Naive B cell (primary cell): Measurements from ENCODE around the gene LTBP1. TPM values are rescaled to one million over a fixed set of nuclear protein-coding genes. Genes with fewer than 3 reads are reported as not detected.
A peak's percentile ranks its signal among the peaks of the same experiment; 100 is the strongest.

Experiments used
- ATAC-seq, 2 donors: fragments of 150-1000 bp; cut with Tn5 transposase; 2 replicates each; pipeline ENCODE4 v1.10.0; 2021; ENCODE audit warnings: low read depth in 2 of 2, mild to moderate bottlenecking in 2 of 2, moderate library complexity in 2 of 2
- DNase-seq: peaks from one replicate; pipeline ENCODE4 v3.0.0; 2022
- H3K27ac Mint-ChIP-seq, 6 donors: one replicate each; pipeline ENCODE4 v1.8.0; 2020 to 2022; ENCODE audit warnings: mild to moderate bottlenecking in 6 of 6, mixed read lengths in 6 of 6, moderate library complexity in 5 of 6, inconsistent platforms in 2 of 6
- H3K27me3 Mint-ChIP-seq, 3 donors: one replicate each; pipeline ENCODE4 v1.8.0; 2021 to 2022; ENCODE audit warnings: mixed read lengths in 3 of 3, mild to moderate bottlenecking in 1 of 3
- H3K36me3 Mint-ChIP-seq, 2 donors: one replicate each; pipeline ENCODE4 v1.8.0; 2020 to 2022; ENCODE audit warnings: mixed read lengths in 2 of 2, inconsistent platforms in 1 of 2, mild to moderate bottlenecking in 1 of 2
- H3K4me1 Mint-ChIP-seq, 3 donors: one replicate each; pipeline ENCODE4 v1.8.0; 2020 to 2022; ENCODE audit warnings: mixed read lengths in 3 of 3, inconsistent platforms in 1 of 3, mild to moderate bottlenecking in 1 of 3, moderate library complexity in 1 of 3
- H3K4me3 Mint-ChIP-seq, 8 donors: one replicate each; pipeline ENCODE4 v1.8.0; 2020 to 2022; ENCODE audit warnings: mild to moderate bottlenecking in 8 of 8, mixed read lengths in 8 of 8, moderate library complexity in 8 of 8, inconsistent platforms in 2 of 8
- H3K9me3 Mint-ChIP-seq, 7 donors: one replicate each; pipeline ENCODE4 v1.8.0; 2020 to 2022; ENCODE audit warnings: mixed read lengths in 7 of 7, mild to moderate bottlenecking in 5 of 7, inconsistent platforms in 2 of 7, moderate library complexity in 1 of 7
- polyA plus RNA-seq, 6 donors: library from polyadenylated mRNA; unstranded; fragments of 300-500 nt; fragmentation: Illumina TruSeq; gene quantifications; one replicate each; pipeline ENCODE4 v1.2.3, GENCODE V29; 2021; ENCODE audit warnings: low read depth in 6 of 6

LTBP1 gene
- polyA plus RNA-seq, 6 donors from 2014 or later: 0.43 to 2.0 (median 0.92) TPM; not detected in 1

DNA sequence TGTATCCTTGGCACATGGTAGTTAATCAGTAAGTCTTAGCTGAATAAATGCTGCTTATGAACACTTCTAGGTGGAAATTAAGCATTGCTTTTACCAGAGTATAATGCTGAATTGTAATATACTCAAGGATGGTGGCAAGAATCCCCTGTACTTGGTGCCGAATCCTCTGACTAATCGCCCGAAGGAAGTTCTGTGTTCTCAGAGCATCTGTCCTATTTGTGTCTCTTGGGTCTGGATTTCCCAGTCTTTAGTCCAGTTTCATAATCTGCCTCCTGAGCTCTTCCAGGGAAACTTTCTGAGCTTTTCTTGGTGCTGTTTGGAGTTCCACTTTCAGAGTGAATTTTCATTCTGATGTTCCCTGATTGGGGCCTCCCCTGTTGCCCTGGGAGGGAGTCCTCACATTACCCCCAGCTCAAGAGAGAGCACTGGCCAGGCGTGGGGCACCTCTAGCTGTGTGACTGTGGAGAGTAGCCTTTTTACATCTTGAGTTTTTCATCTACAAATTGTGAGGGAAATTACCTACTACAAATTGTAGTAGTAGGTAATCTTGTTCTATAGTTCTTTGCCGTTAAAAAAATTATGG, 144.9 kb downstream of the LTBP1 start:
- H3K4me1 Mint-ChIP-seq: no peaks in the 10 kb centered on the region

GRCh38 chr2:33093283-33093993, 146.7 kb downstream of the LTBP1 start:
- no peak for ATAC-seq
- Mint-ChIP-seq H3K4me3 (peak overlapping the region in 1 of 8 donors; percentile 2), H3K27ac (peak overlapping the region in 1 of 6 donors; percentile 4), H3K4me1 (no peaks in the 10 kb centered on the region), H3K9me3 (peaks cover 0 to 16% (median 2%) of the 10 kb centered on the region in 7 donors), H3K27me3 (peaks cover 0 to 12% (median 6%) of the 10 kb centered on the region in 3 donors), H3K36me3 (no peaks in the 10 kb centered on the region)
- DNase-seq: no peak

More for the DNA sequence above, 144.9 kb downstream of the LTBP1 start:
- peaks cover 0 to 11% (median 5%) of the 10 kb centered on the region in 3 donors for H3K27me3 Mint-ChIP-seq
- ATAC-seq (no peak), DNase-seq (no peak)
- H3K9me3 Mint-ChIP-seq: peaks cover 0 to 16% (median 2%) of the 10 kb centered on the region in 7 donors
- H3K36me3 Mint-ChIP-seq: no peaks in the 10 kb centered on the region
- no peak overlapping the region for H3K27ac Mint-ChIP-seq
- H3K4me3 Mint-ChIP-seq: no peak overlapping the region

DNA sequence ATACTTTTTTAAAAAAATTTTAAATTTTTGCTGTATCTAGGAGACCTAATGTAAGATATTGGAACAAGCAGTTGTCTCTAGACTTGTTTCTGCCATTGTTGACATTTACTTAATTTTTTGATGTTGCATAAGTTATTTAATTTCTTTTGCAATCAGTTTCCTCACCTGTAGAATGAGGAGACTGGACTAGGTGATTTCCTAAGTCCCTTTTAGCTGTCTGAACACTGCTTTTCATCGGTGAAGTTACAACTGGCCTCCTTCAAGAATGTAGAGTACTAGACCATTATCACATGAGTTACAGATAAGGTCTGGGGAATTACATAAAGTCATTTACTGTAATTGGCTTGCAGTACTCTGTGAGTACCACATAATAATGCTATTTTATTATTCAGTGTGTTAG, 147.6 kb downstream of the LTBP1 start:
- DNase-seq: no peak
- peaks cover 0 to 12% (median 6%) of the 10 kb centered on the region in 3 donors for H3K27me3 Mint-ChIP-seq

GRCh38 chr2:33099989-33100388, 153.2 kb downstream of the LTBP1 start:
- H3K4me1 Mint-ChIP-seq: no peaks in the 10 kb centered on the region
- peaks cover 0 to 26% (median 23%) of the 10 kb centered on the region in 3 donors for H3K27me3 Mint-ChIP-seq
- H3K36me3 Mint-ChIP-seq: no peaks in the 10 kb centered on the region
- peaks cover 0 to 10% (median 2%) of the 10 kb centered on the region in 7 donors for H3K9me3 Mint-ChIP-seq
- H3K4me3 Mint-ChIP-seq: no peak overlapping the region
- DNase-seq: no peak
- H3K27ac Mint-ChIP-seq: no peak overlapping the region
- ATAC-seq: no peak

More for the DNA sequence above, 147.6 kb downstream of the LTBP1 start:
- Mint-ChIP-seq H3K4me1 (no peaks in the 10 kb centered on the region), H3K4me3 (no peak overlapping the region), H3K36me3 (no peaks in the 10 kb centered on the region), H3K27ac (no peak overlapping the region), H3K9me3 (peaks cover 0 to 16% (median 2%) of the 10 kb centered on the region in 7 donors)
- no peak for ATAC-seq

- Mint-ChIP-seq H3K27ac (no peak overlapping the region), H3K4me3 (no peak overlapping the region), H3K27me3 (peaks cover 0 to 27% (median 21%) of the 10 kb centered on the region in 3 donors), H3K36me3 (no peaks in the 10 kb centered on the region), H3K9me3 (peaks cover 0 to under 1% (median 0%) of the 10 kb centered on the region in 7 donors), H3K4me1 (no peaks in the 10 kb centered on the region)
- no peak for DNase-seq
- ATAC-seq: no peak
These were observed 154.2 kb downstream of the LTBP1 start for GRCh38 chr2:33100921-33101320.

GRCh38 chr2:33104052-33104623, 157.4 kb downstream of the LTBP1 start:
- Mint-ChIP-seq H3K4me3 (no peak overlapping the region), H3K9me3 (peaks cover 0 to 2% (median 0%) of the 10 kb centered on the region in 7 donors), H3K27ac (peak overlapping the region in 1 of 6 donors; percentile 17), H3K27me3 (peaks cover 9 to 29% (median 21%) of the 10 kb centered on the region in 3 donors), H3K36me3 (no peaks in the 10 kb centered on the region), H3K4me1 (no peaks in the 10 kb centered on the region)
- no peak for DNase-seq
- no peak for ATAC-seq

DNA sequence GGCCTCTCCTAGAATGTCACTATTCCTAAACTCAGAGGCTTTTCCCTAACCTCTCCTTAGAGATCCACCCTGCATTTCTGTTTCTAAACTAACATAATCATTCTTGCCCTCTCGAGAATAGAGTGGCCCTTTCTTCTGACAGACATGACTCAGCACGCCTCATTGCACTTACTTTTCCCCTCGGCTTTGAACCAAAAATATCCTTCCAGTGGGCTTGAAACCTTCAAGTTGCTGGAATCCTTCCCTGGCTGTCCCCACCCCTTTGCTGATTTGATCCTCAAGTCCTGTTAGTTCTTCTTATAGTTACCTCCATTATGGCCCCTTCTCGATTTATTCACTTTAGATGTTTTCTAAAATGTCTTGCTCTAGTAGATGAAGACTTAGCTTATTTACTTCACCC, 158.0 kb downstream of the LTBP1 start:
- ATAC-seq (no peak), DNase-seq (no peak)
- Mint-ChIP-seq H3K27ac (no peak overlapping the region), H3K4me1 (no peaks in the 10 kb centered on the region), H3K36me3 (no peaks in the 10 kb centered on the region), H3K9me3 (peaks cover 0 to 2% (median 0%) of the 10 kb centered on the region in 7 donors), H3K27me3 (peaks cover 9 to 30% (median 21%) of the 10 kb centered on the region in 3 donors), H3K4me3 (no peak overlapping the region)

DNA sequence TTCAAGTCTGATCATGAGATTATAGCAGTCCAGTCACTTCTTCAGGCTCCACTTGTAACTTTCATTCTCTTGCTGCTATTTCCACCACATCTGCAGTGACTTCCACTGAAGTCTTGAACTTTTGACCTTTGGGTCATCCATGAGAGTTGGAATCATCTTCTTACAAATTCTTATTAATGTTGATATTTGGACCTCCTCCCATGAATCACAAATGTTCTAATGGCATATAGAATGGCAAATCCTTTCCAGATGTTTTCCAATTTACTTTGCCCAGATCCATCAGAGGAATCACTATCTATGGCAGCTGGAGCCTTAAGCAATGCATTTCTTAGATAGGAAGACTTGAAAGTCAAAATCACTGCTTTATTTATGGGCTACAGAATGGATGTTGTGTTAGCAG, 159.4 kb downstream of the LTBP1 start:
- Mint-ChIP-seq H3K36me3 (no peaks in the 10 kb centered on the region), H3K27ac (no peak overlapping the region), H3K4me1 (no peaks in the 10 kb centered on the region), H3K27me3 (peaks cover 20 to 40% (median 20%) of the 10 kb centered on the region in 3 donors), H3K9me3 (peaks cover 0 to 2% (median 0%) of the 10 kb centered on the region in 7 donors), H3K4me3 (no peak overlapping the region)
- DNase-seq (no peak), ATAC-seq (no peak)

DNA sequence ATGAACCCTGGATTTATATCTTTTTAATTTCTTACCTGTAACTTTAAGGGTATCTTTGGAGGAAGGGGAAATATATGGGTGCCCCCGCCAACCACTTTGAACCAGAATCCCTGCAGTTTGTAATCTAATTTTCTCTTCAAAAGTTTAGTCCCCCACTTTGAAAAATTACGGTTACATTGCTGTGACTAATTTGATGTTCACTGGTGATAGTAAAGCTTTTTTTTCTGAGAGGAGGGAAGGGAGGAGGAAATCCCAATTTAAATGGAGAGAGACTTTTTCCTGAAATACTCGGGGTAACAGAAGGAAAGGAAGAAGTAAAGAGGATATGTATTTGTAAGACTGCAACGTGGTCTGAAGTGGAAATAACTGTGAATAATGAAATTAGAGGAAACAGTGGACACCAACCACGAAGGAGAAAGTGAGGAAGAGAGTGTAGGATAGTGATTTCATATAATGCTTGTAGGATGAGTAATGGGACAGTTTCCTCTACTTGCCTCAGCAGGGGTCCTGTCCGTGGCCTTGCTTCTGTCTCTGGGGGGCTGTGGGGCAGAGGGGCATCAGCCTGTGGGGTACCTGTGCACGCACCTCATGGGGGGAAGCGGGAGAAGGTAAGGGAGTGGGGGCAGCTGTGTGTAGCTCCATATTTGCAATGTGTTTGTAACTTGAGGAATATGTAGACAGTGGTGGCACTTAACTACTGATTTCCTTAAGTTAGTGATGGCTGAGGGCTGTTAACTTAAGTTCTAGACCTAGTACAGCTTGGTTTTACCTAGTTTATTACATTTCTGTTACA, 161.1 kb downstream of the LTBP1 start:
- no peaks in the 10 kb centered on the region for H3K36me3 Mint-ChIP-seq
- H3K27ac Mint-ChIP-seq: no peak overlapping the region
- no peak for DNase-seq
- no peaks in the 10 kb centered on the region for H3K4me1 Mint-ChIP-seq
- ATAC-seq: no peak
- no peak overlapping the region for H3K4me3 Mint-ChIP-seq
- H3K9me3 Mint-ChIP-seq: peaks cover 0 to 2% (median 0%) of the 10 kb centered on the region in 7 donors
- H3K27me3 Mint-ChIP-seq: peaks cover 15 to 34% (median 30%) of the 10 kb centered on the region in 3 donors

DNA sequence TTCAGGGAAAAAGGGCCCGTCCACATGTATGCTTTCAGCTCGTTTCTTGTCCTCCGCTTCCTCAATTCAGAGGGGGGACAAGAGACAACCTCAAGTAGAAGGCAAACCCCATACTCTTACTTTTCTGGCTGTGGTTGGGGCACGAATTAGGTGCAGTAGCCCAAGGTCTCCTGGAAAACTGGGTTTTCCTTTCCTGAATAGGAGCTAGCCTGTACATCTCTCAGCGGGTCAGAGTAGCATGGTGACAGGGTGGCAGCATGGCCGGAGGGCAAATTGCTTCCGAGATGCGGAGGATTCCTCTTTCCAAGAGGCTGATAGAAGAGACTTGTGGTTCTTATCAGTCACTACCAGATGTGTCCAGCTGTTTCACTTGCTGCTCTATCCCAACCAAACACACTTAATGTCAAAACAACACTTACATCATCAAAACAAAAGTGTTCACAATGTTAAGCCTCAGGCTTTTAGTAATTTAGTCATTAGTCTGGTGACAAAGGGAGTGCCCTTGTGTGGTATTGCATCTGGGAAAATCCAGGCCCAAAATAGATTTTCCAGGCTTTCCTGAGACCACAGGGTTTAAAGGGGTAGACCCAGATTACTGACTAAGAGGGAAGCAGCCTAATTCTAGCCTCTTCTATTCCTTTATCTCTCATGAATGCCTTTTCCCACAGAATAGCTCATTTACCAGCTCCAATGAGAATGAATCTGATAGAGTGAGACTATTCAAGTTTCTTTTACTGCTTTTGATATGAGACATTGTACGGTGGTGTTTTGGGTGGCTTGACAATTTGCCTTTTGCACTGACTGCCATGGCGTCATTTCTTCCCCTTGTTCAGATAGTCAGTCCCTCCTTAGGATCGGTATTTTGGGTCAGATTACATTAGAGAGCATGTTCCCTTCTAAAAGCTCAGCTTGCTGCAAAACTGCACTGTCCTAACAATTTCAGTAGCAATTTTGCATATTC, 162.0 kb downstream of the LTBP1 start:
- no peak for ATAC-seq
- Mint-ChIP-seq H3K27me3 (peaks cover 15 to 32% (median 31%) of the 10 kb centered on the region in 3 donors), H3K9me3 (peaks cover 0 to 2% (median 0%) of the 10 kb centered on the region in 7 donors), H3K4me1 (no peaks in the 10 kb centered on the region), H3K4me3 (no peak overlapping the region), H3K27ac (no peak overlapping the region), H3K36me3 (no peaks in the 10 kb centered on the region)
- DNase-seq: no peak

DNA sequence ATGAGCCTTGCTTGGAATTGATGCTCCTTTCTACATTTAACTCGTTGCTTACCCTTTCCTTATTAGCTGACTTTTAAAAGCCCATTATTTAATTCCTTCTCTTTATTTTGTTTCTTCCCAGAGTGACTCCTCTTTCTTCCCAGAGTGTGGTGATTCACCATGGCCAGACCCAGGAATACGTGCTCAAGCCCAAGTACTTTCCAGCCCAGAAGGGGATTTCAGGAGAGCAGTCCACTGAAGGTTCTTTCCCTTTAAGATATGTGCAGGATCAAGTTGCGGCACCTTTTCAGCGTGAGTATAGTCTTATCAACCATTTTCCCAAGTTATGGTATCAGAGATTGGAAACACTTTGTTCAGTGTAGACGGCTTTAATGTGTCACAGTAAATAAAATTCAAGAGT, 163.7 kb downstream of the LTBP1 start:
- Mint-ChIP-seq H3K9me3 (peaks cover 0 to 2% (median 0%) of the 10 kb centered on the region in 7 donors), H3K36me3 (no peaks in the 10 kb centered on the region), H3K4me1 (no peaks in the 10 kb centered on the region), H3K4me3 (no peak overlapping the region), H3K27me3 (peaks cover 8 to 31% (median 19%) of the 10 kb centered on the region in 3 donors), H3K27ac (no peak overlapping the region)
- DNase-seq (no peak), ATAC-seq (no peak)

- H3K4me3 Mint-ChIP-seq: no peak overlapping the region
- no peaks in the 10 kb centered on the region for H3K4me1 Mint-ChIP-seq
- H3K27ac Mint-ChIP-seq: no peak overlapping the region
- DNase-seq (no peak), ATAC-seq (no peak)
- H3K36me3 Mint-ChIP-seq: no peaks in the 10 kb centered on the region
- H3K9me3 Mint-ChIP-seq: peaks cover 0 to 2% (median 0%) of the 10 kb centered on the region in 7 donors
- H3K27me3 Mint-ChIP-seq: peaks cover 6 to 31% (median 19%) of the 10 kb centered on the region in 3 donors
These were observed 164.3 kb downstream of the LTBP1 start for GRCh38 chr2:33111002-33111446.
